Panc1 (cell line): ENCODE measurements around the gene NOPCHAP1. TPM values are rescaled to one million over a fixed set of nuclear protein-coding genes. Genes with fewer than 3 reads are reported as not detected.

ENCODE experiments used
- ATAC-seq: fragments of 200-7000 bp; cut with Tn5 transposase; 2 replicates; pipeline ENCODE4 v1.9.1; 2020; ENCODE audit warnings: mild to moderate bottlenecking, moderate library complexity
- BruUV-seq: library from RNA; stranded (reverse); fragments of 400-500 nt; replicated peaks from 2 replicates; lab custom pipeline; 2021; lab: Mats Ljungman, UMichigan
- CTCF ChIA-PET: fragments of 300-600 bp; sonication (Branson Sonifier 250); formaldehyde crosslinking; loops from one replicate; lab custom pipeline; 2022; ENCODE audit warnings: antibody characterized with exemption; lab: Charles Lee
- POLR2A ChIA-PET: fragments of 300-600 bp; sonication (Branson Sonifier 250); formaldehyde crosslinking; loops from one replicate; lab custom pipeline; 2022; ENCODE audit warnings: antibody characterized with exemption; lab: Charles Lee
- DNase-seq: peaks from one replicate; pipeline ENCODE4 v3.0.0-alpha.2; 2010; ENCODE audit warnings: low read depth, low spot score
- H3K27ac ChIP-seq: 2 replicates; pipeline ENCODE4 v1.5.1; 2011; ENCODE audit warnings: mild to moderate bottlenecking, low read length, inconsistent platforms
- H3K27me3 ChIP-seq: fragments of 200-500 bp; sonication (Bioruptor generic); 2 replicates; pipeline ENCODE4 v1.6.0; 2014; ENCODE audit warnings: low read length, inconsistent platforms; ENCODE audit not compliant: control insufficient read depth, insufficient read depth
- H3K36me3 ChIP-seq: fragments of 200-500 bp; sonication (Bioruptor generic); 2 replicates; pipeline ENCODE4 v1.5.1; 2014; ENCODE audit warnings: inconsistent platforms, mild to moderate bottlenecking, low read length, moderate library complexity; ENCODE audit not compliant: control insufficient read depth, insufficient read depth
- H3K4me1 ChIP-seq: 2 replicates; pipeline ENCODE4 v1.5.1; 2011; ENCODE audit warnings: inconsistent platforms, mild to moderate bottlenecking, low read length, moderate library complexity; ENCODE audit not compliant: control insufficient read depth, insufficient read depth
- H3K4me3 ChIP-seq, 2 experiments: 2 replicates each; pipeline ENCODE4 v1.5.1; 2011 to 2012; ENCODE audit warnings: low read depth in 2 of 2, low read length in 2 of 2, mild to moderate bottlenecking in 2 of 2, inconsistent platforms in 1 of 2, moderate library complexity in 1 of 2
- H3K9me3 ChIP-seq: fragments of 200-500 bp; sonication (Bioruptor generic); 2 replicates; pipeline ENCODE4 v1.5.1; 2014; ENCODE audit warnings: low read depth, mild to moderate bottlenecking, inconsistent platforms, low read length, moderate library complexity; ENCODE audit not compliant: control insufficient read depth, insufficient read depth
- CTCF ChIP-seq: fragments of 450-650 bp; IDR thresholded peaks from 2 replicates; pipeline ENCODE4 v1.5.1; 2017; ENCODE audit warnings: mild to moderate bottlenecking
- POLR2AphosphoS5 ChIP-seq: IDR thresholded peaks from 2 replicates; pipeline ENCODE4 v1.6.1; 2012; ENCODE audit warnings: mild to moderate bottlenecking, low read depth, low read length, moderate library complexity
- REST ChIP-seq, 2 experiments: IDR thresholded peaks; 2 replicates each; pipeline ENCODE4 v1.6.1; 2011 to 2012; ENCODE audit warnings: low read depth in 2 of 2, control low read depth in 1 of 2, low read length in 1 of 2, mild to moderate bottlenecking in 1 of 2, moderate library complexity in 1 of 2; ENCODE audit not compliant: insufficient read depth in 1 of 2
- SIN3A ChIP-seq: IDR thresholded peaks from 2 replicates; pipeline ENCODE4 v1.6.1; 2012; ENCODE audit warnings: low read depth, mild to moderate bottlenecking, low read length, moderate library complexity, borderline replicate concordance; ENCODE audit not compliant: insufficient read depth
- TCF7L2 ChIP-seq: IDR thresholded peaks from 2 replicates; pipeline ENCODE4 v1.6.1; 2011; ENCODE audit warnings: mild to moderate bottlenecking, low read depth, low read length, inconsistent platforms
- in situ Hi-C: cut with HindIII; loops from 2 replicates; pipeline ENCODE4 v1.10.0; 2016; ENCODE audit warnings: low sequenced_read_pairs, low pct_unique_long_range_greater_than_20kb
- intact Hi-C: fragments of 100-400 bp; cut with micrococcal nuclease; formaldehyde crosslinking; loops from one replicate; pipeline ENCODE4 v1.10.0; 2022; ENCODE audit not compliant: unreplicated experiment
- total RNA-seq: library from RNA; stranded (reverse); gene quantifications from one replicate; pipeline ENCODE4 v1.2.1, GENCODE V29; 2021; ENCODE audit not compliant: unreplicated experiment

Gene NOPCHAP1
- total RNA-seq, 1 experiment from 2014 or later, result 24.0 TPM

- H3K27ac ChIP-seq, result no peak overlapping the region
- ATAC-seq (no peak), DNase-seq (no peak)
- H3K36me3 ChIP-seq, result no peaks in the 10 kb centered on the region
- H3K27me3 ChIP-seq, result no peaks in the 10 kb centered on the region
- no peak for TF ChIP-seq POLR2AphosphoS5
- TF ChIP-seq SIN3A, result no peak
- no peak for TF ChIP-seq TCF7L2
- TF ChIP-seq REST (IDR thresholded peaks at IDR 0.05; ENCODE audit: insufficient read depth in 1 of 2, low read depth in 2 of 2, low read length in 1 of 2), result no peak
- no peak for TF ChIP-seq CTCF
- H3K9me3 ChIP-seq, result no peaks in the 10 kb centered on the region
- POLR2A ChIA-PET, result no interaction called here
- no peak overlapping the region for H3K4me3 ChIP-seq
- H3K4me1 ChIP-seq, result no peaks in the 10 kb centered on the region
- in situ Hi-C loops (no loop called here), intact Hi-C loops (no loop called here)
- no TSS peak for BruUV-seq
- CTCF ChIA-PET, result no interaction called here
Observed at GRCh38 chr12:105026411-105026810, 40.3 kb downstream of the NOPCHAP1 start.

GRCh38 chr12:105030820-105031807 is 45.0 kb downstream of the NOPCHAP1 start:
- TF ChIP-seq REST (IDR thresholded peaks at IDR 0.05; ENCODE audit: insufficient read depth in 1 of 2, low read depth in 2 of 2, low read length in 1 of 2), result no peak
- TF ChIP-seq POLR2AphosphoS5, result no peak
- no peak for TF ChIP-seq SIN3A
- TF ChIP-seq TCF7L2, result no peak
- TF ChIP-seq CTCF, result no peak
- H3K9me3 ChIP-seq, result no peaks in the 10 kb centered on the region
- ATAC-seq, result no peak
- H3K27ac ChIP-seq, result no peak overlapping the region
- ChIA-PET CTCF (no interaction called here), POLR2A (no interaction called here)
- no peak for DNase-seq
- no TSS peak for BruUV-seq
- no peaks in the 10 kb centered on the region for H3K36me3 ChIP-seq
- intact Hi-C loops, result no loop called here
- in situ Hi-C loops, result no loop called here
- no peak overlapping the region for H3K4me3 ChIP-seq
- no peaks in the 10 kb centered on the region for H3K4me1 ChIP-seq
- H3K27me3 ChIP-seq, result no peaks in the 10 kb centered on the region
